ENCODE data around the gene GRID2. TPM values are rescaled to one million over a fixed set of nuclear protein-coding genes. Genes with fewer than 3 reads are reported as not detected.
A peak's percentile ranks its signal among the peaks of the same experiment; 100 is the strongest.

Gene GRID2
- total and polyA plus RNA-seq, 2 donors (not counting 1 experiment from before 2014, with no cell fraction given): under 0.01 to 0.02 TPM

GRCh38 chr4:93786149-93786548 lies 1482.4 kb downstream of the GRID2 start:
- no peak overlapping the region for H2AFZ ChIP-seq (ENCODE audit: low read length)
- no peak overlapping the region for H3K27ac ChIP-seq (ENCODE audit: insufficient read depth, low read length)
- no peak overlapping the region for H3K4me2 ChIP-seq (ENCODE audit: extremely low read depth, insufficient read depth, low read length)
- TF ChIP-seq EZH2 (IDR thresholded peaks at IDR 0.05; ENCODE audit: low read length, missing control alignments) (no peak), CTCF (conservative IDR thresholded peaks at IDR 0.05 in 1 of 2, IDR thresholded peaks at IDR 0.05 in 1 of 2; ENCODE audit: low read depth in 1 of 2, low read length in 2 of 2) (no peak)
- H3K9me3 ChIP-seq (ENCODE audit: control insufficient read depth, insufficient read depth, low read depth, low read length): no peaks in the 10 kb centered on the region
- H4K20me1 ChIP-seq (ENCODE audit: control insufficient read depth, extremely low read depth, insufficient read depth, low read length): no peaks in the 10 kb centered on the region
- no peaks in the 10 kb centered on the region for H3K4me1 ChIP-seq (ENCODE audit: control insufficient read depth, extremely low read depth, insufficient read depth, low read length)
- no peaks in the 10 kb centered on the region for H3K36me3 ChIP-seq (ENCODE audit: control insufficient read depth, insufficient read depth, low read length)
- no peak for DNase-seq (ENCODE audit: low read depth in 2 of 2)
- H3K9ac ChIP-seq (ENCODE audit: insufficient read depth, low read length): no peak overlapping the region
- H3K27me3 ChIP-seq (ENCODE audit: control insufficient read depth, insufficient read depth, low read length): no peaks in the 10 kb centered on the region
- no peaks in the 10 kb centered on the region for H3K79me2 ChIP-seq (ENCODE audit: control insufficient read depth, insufficient read depth, low read length)
- no peak overlapping the region for H3K4me3 ChIP-seq (replicated peaks in 1 of 4; ENCODE audit: control extremely low read depth in 1 of 4, insufficient read depth in 1 of 4, low read depth in 3 of 4, low read length in 4 of 4)

GRCh38 chr4:93788712-93789111 lies 1484.9 kb downstream of the GRID2 start:
- Histone ChIP-seq H3K79me2 (ENCODE audit: control insufficient read depth, insufficient read depth, low read length) (no peaks in the 10 kb centered on the region), H3K9me3 (ENCODE audit: control insufficient read depth, insufficient read depth, low read depth, low read length) (no peaks in the 10 kb centered on the region), H3K27ac (ENCODE audit: insufficient read depth, low read length) (no peak overlapping the region), H3K27me3 (ENCODE audit: control insufficient read depth, insufficient read depth, low read length) (no peaks in the 10 kb centered on the region), H3K36me3 (ENCODE audit: control insufficient read depth, insufficient read depth, low read length) (no peaks in the 10 kb centered on the region), H3K4me1 (ENCODE audit: control insufficient read depth, extremely low read depth, insufficient read depth, low read length) (no peaks in the 10 kb centered on the region), H3K4me2 (ENCODE audit: extremely low read depth, insufficient read depth, low read length) (no peak overlapping the region), H4K20me1 (ENCODE audit: control insufficient read depth, extremely low read depth, insufficient read depth, low read length) (no peaks in the 10 kb centered on the region), H3K9ac (ENCODE audit: insufficient read depth, low read length) (no peak overlapping the region), H2AFZ (ENCODE audit: low read length) (no peak overlapping the region), H3K4me3 (replicated peaks in 1 of 4; ENCODE audit: control extremely low read depth in 1 of 4, insufficient read depth in 1 of 4, low read depth in 3 of 4, low read length in 4 of 4) (no peak overlapping the region)
- TF ChIP-seq EZH2 (IDR thresholded peaks at IDR 0.05; ENCODE audit: low read length, missing control alignments): no peak
- peak; percentile 29 to 68 for TF ChIP-seq CTCF (conservative IDR thresholded peaks at IDR 0.05 in 1 of 2, IDR thresholded peaks at IDR 0.05 in 1 of 2; ENCODE audit: low read depth in 1 of 2, low read length in 2 of 2)
- DNase-seq (ENCODE audit: low read depth in 2 of 2): peak in 1 of 2 donors; percentile 39

- Histone ChIP-seq H3K9ac (ENCODE audit: insufficient read depth, low read length) (no peak overlapping the region), H4K20me1 (ENCODE audit: control insufficient read depth, extremely low read depth, insufficient read depth, low read length) (no peaks in the 10 kb centered on the region), H3K4me2 (ENCODE audit: extremely low read depth, insufficient read depth, low read length) (no peak overlapping the region), H2AFZ (ENCODE audit: low read length) (no peak overlapping the region), H3K27ac (ENCODE audit: insufficient read depth, low read length) (no peak overlapping the region), H3K27me3 (ENCODE audit: control insufficient read depth, insufficient read depth, low read length) (no peaks in the 10 kb centered on the region), H3K9me3 (ENCODE audit: control insufficient read depth, insufficient read depth, low read depth, low read length) (no peaks in the 10 kb centered on the region), H3K4me1 (ENCODE audit: control insufficient read depth, extremely low read depth, insufficient read depth, low read length) (no peaks in the 10 kb centered on the region), H3K36me3 (ENCODE audit: control insufficient read depth, insufficient read depth, low read length) (no peaks in the 10 kb centered on the region), H3K4me3 (replicated peaks in 1 of 4; ENCODE audit: control extremely low read depth in 1 of 4, insufficient read depth in 1 of 4, low read depth in 3 of 4, low read length in 4 of 4) (no peak overlapping the region), H3K79me2 (ENCODE audit: control insufficient read depth, insufficient read depth, low read length) (no peaks in the 10 kb centered on the region)
- TF ChIP-seq CTCF (conservative IDR thresholded peaks at IDR 0.05 in 1 of 2, IDR thresholded peaks at IDR 0.05 in 1 of 2; ENCODE audit: low read depth in 1 of 2, low read length in 2 of 2) (peak; percentile 84 to 85), EZH2 (IDR thresholded peaks at IDR 0.05; ENCODE audit: low read length, missing control alignments) (no peak)
- DNase-seq (ENCODE audit: low read depth in 2 of 2): peak; percentile 23 to 62
Observed at GRCh38 chr4:93791570-93792195, 1487.9 kb downstream of the GRID2 start.

All from fibroblast of lung (primary cell).